Endothelial cell of umbilical vein (primary cell): ENCODE data around the gene CCNY. TPM values are rescaled to one million over a fixed set of nuclear protein-coding genes. Genes with fewer than 3 reads are reported as not detected.

Experiments
- BruUV-seq: library from RNA; stranded (reverse); fragments of 400-500 nt; replicated peaks from 2 replicates; lab custom pipeline; 2021; lab: Mats Ljungman, UMichigan
- CTCF ChIA-PET: fragments of 300-600, 350-600 bp; sonication (Branson Sonifier 250); formaldehyde crosslinking; loops from one replicate; lab custom pipeline; 2021; ENCODE audit warnings: antibody characterized with exemption, inconsistent platforms; lab: Charles Lee
- POLR2A ChIA-PET: fragments of 300-600, 350-600 bp; sonication (Branson Sonifier 250); formaldehyde crosslinking; loops from one replicate; lab custom pipeline; 2021; ENCODE audit warnings: antibody characterized with exemption, inconsistent platforms; lab: Charles Lee
- DNase-seq: peaks from one replicate; pipeline ENCODE4 v3.0.0-alpha.2; 2011; ENCODE audit warnings: low read depth, low spot score
- FAIRE-seq: peaks from 2 replicates; lab custom pipeline; 2011; peaks lifted over from hg19 to GRCh38; lab: Jason Lieb, UNC
- H2AFZ ChIP-seq: 2 replicates; pipeline ENCODE4 v1.6.0; 2012; ENCODE audit warnings: low read depth, low read length, control low read depth, inconsistent platforms
- H3K27ac ChIP-seq: 2 replicates; pipeline ENCODE4 v1.5.1; 2011; ENCODE audit warnings: low read depth, mild to moderate bottlenecking, control low read depth, low read length, moderate library complexity; ENCODE audit not compliant: insufficient read depth
- H3K27me3 ChIP-seq, 2 experiments: 2 replicates each; pipeline versions ENCODE4 v1.6.0 to v1.6.1; 2011; ENCODE audit warnings: low read length in 2 of 2, mixed read lengths in 1 of 2; ENCODE audit not compliant: control insufficient read depth in 2 of 2, insufficient read depth in 2 of 2
- H3K36me3 ChIP-seq, 2 experiments: 2 replicates in 1 of 2; 3 replicates in 1 of 2; pipeline ENCODE4 v1.5.1; 2011; ENCODE audit warnings: low read length in 2 of 2, mild to moderate bottlenecking in 1 of 2, moderate library complexity in 1 of 2; ENCODE audit not compliant: control insufficient read depth in 2 of 2, insufficient read depth in 2 of 2; ENCODE audit errors: extremely low read depth in 1 of 2
- H3K4me1 ChIP-seq: 3 replicates; pipeline ENCODE4 v1.5.1; 2011; ENCODE audit warnings: mild to moderate bottlenecking, low read length; ENCODE audit not compliant: control insufficient read depth, insufficient read depth; ENCODE audit errors: extremely low read depth
- H3K4me2 ChIP-seq: 2 replicates; pipeline ENCODE4 v1.6.1; 2011; ENCODE audit warnings: low read length, control low read depth, mixed read lengths; ENCODE audit not compliant: insufficient read depth
- H3K4me3 ChIP-seq, 3 experiments: fragments of 200-600 bp in 1 of 3; sonication (generic), shearing (Covaris generic) in 1 of 3; replicated peaks in 1 of 3; 2 replicates each; pipeline ENCODE4 v1.5.1; 2011 to 2016; ENCODE audit warnings: control low read depth in 3 of 3, low read length in 3 of 3, mild to moderate bottlenecking in 2 of 3, inconsistent platforms in 1 of 3, low read depth in 1 of 3, moderate library complexity in 1 of 3; ENCODE audit not compliant: insufficient read depth in 1 of 3
- H3K79me2 ChIP-seq: 2 replicates; pipeline ENCODE4 v1.6.0; 2012; ENCODE audit warnings: low read length, inconsistent platforms; ENCODE audit not compliant: control insufficient read depth, insufficient read depth
- H3K9ac ChIP-seq: replicated peaks from 2 replicates; pipeline ENCODE3; 2011; ENCODE audit warnings: low read length, control low read depth; ENCODE audit not compliant: insufficient read depth; ENCODE audit errors: extremely low read depth
- H3K9me1 ChIP-seq: replicated peaks from 3 replicates; pipeline ENCODE4 v1.6.0; 2011; ENCODE audit warnings: mild to moderate bottlenecking, low read length; ENCODE audit not compliant: control insufficient read depth, insufficient read depth; ENCODE audit errors: extremely low read depth
- H3K9me3 ChIP-seq: replicated peaks from 2 replicates; pipeline ENCODE4 v1.5.1; 2012; ENCODE audit warnings: low read length, inconsistent platforms; ENCODE audit not compliant: control insufficient read depth, insufficient read depth
- H4K20me1 ChIP-seq: replicated peaks from 2 replicates; pipeline ENCODE3; 2011; ENCODE audit warnings: mild to moderate bottlenecking, low read length; ENCODE audit not compliant: control insufficient read depth, insufficient read depth; ENCODE audit errors: extremely low read depth
- CTCF ChIP-seq, 2 donors: IDR thresholded peaks; 1 replicate in 1 of 2; 2 replicates in 1 of 2; pipeline ENCODE4 v1.5.1; 2011; ENCODE audit warnings: low read length in 2 of 2, mild to moderate bottlenecking in 2 of 2, moderate library complexity in 2 of 2, control low read depth in 1 of 2, inconsistent platforms in 1 of 2, low read depth in 1 of 2; ENCODE audit not compliant: insufficient read depth in 1 of 2; ENCODE audit errors: extremely low read depth in 1 of 2
- EZH2 ChIP-seq: IDR thresholded peaks from 2 replicates; pipeline ENCODE4 v1.6.1; 2012; ENCODE audit warnings: borderline replicate concordance, low read depth, mild to moderate bottlenecking, moderate library complexity, low read length, inconsistent platforms; ENCODE audit not compliant: severe bottlenecking
- FOS ChIP-seq: IDR thresholded peaks from 2 replicates; pipeline ENCODE4 v1.6.1; 2011; ENCODE audit warnings: mild to moderate bottlenecking, low read length, moderate library complexity, borderline replicate concordance; ENCODE audit not compliant: insufficient read depth
- GATA2 ChIP-seq: IDR thresholded peaks from 2 replicates; pipeline ENCODE4 v1.7.0; 2011; ENCODE audit warnings: low read depth, mild to moderate bottlenecking, moderate library complexity, mixed read lengths, low read length; ENCODE audit not compliant: insufficient read length, insufficient read depth
- JUN ChIP-seq: IDR thresholded peaks from 2 replicates; pipeline ENCODE4 v1.6.1; 2011; ENCODE audit warnings: borderline replicate concordance, low read depth; ENCODE audit not compliant: insufficient read length, insufficient read depth
- MAX ChIP-seq: IDR thresholded peaks from 2 replicates; pipeline ENCODE4 v1.6.1; 2011; ENCODE audit not compliant: insufficient read depth, insufficient read length
- MYC ChIP-seq: IDR thresholded peaks from one replicate; pipeline ENCODE4 v1.6.1; 2011; ENCODE audit warnings: mild to moderate bottlenecking, low read depth, low read length
- POLR2A ChIP-seq: IDR thresholded peaks from 2 replicates; pipeline ENCODE4 v1.6.1; 2012; ENCODE audit warnings: low read depth, mild to moderate bottlenecking, control low read depth, low read length
- POLR2AphosphoS5 ChIP-seq: IDR thresholded peaks from 2 replicates; pipeline ENCODE4 v1.6.1; 2012; ENCODE audit warnings: low read depth, mild to moderate bottlenecking, control low read depth, low read length, moderate library complexity; ENCODE audit not compliant: insufficient read depth
- dilution Hi-C: fragments of 300-500 bp; cut with MboI; formaldehyde crosslinking; loops from one replicate; pipeline ENCODE4 v1.15.0; 2019; ENCODE audit warnings: low sequenced_read_pairs; ENCODE audit not compliant: extremely low pct_ligation_motif_present
- intact Hi-C: fragments of 100-400 bp; cut with micrococcal nuclease; formaldehyde crosslinking; loops from one replicate; pipeline ENCODE4 v1.10.0; 2022
- polyA plus RNA-seq, 4 experiments: library from polyadenylated mRNA; depleted of rRNA in 3 of 4; stranded (reverse) in 3 of 4; unstranded in 1 of 4; fragments of >200 nt; gene quantifications; 2 replicates each; pipeline versions ENCODE4 v1.2.1 to v1.2.3, GENCODE V29; 2011 to 2012; ENCODE audit warnings: missing spikeins in 1 of 4
- total RNA-seq: library from RNA; stranded (reverse); gene quantifications from 2 replicates; pipeline ENCODE4 v1.2.3, GENCODE V29; 2021

The CCNY gene
- total and polyA plus RNA-seq, 2 donors (not counting 3 experiments of a cell fraction or from before 2014, with no cell fraction given), result 61.5 to 107 TPM

GRCh38 chr10:35416619-35417312, 80.5 kb downstream of the CCNY start:
- Histone ChIP-seq H3K4me1 (peaks cover 56% of the 10 kb centered on the region), H3K9ac (no peak overlapping the region), H3K79me2 (peaks cover 88% of the 10 kb centered on the region), H3K27me3 (no peaks in the 10 kb centered on the region), H2AFZ (no peak overlapping the region), H3K9me3 (no peaks in the 10 kb centered on the region), H3K9me1 (no peaks in the 10 kb centered on the region), H4K20me1 (peaks cover 3% of the 10 kb centered on the region), H3K27ac (no peak overlapping the region), H3K36me3 (no peaks in the 10 kb centered on the region), H3K4me2 (no peak overlapping the region), H3K4me3 (no peak overlapping the region)
- FAIRE-seq (peak; percentile 49), DNase-seq (peak; percentile 30)
- dilution Hi-C loops, result no loop called here
- BruUV-seq, result no TSS peak
- intact Hi-C loops, result no loop called here
- no peak for TF ChIP-seq FOS
- no peak for TF ChIP-seq CTCF (IDR thresholded peaks at IDR 0.05; ENCODE audit: extremely low read depth in 1 of 2, insufficient read depth in 1 of 2, low read depth in 1 of 2, low read length in 2 of 2)
- TF ChIP-seq GATA2, result no peak
- TF ChIP-seq MAX, result no peak
- TF ChIP-seq EZH2, result no peak
- no peak for TF ChIP-seq POLR2A
- no peak for TF ChIP-seq JUN
- TF ChIP-seq POLR2AphosphoS5, result no peak
- no peak for TF ChIP-seq MYC
- CTCF ChIA-PET, result interaction anchor here (1.5 to 1.6 kb wide), 3 partner anchors 31 to 146 kb away, joined by 4 to 9 read pairs (median 7); no protein-coding TSS in a partner anchor
- POLR2A ChIA-PET, result no interaction called here
